SHP77 treated with DMSO at 0.1 percent for 48 hours (cell line): ENCODE results near the gene LMTK3.

ENCODE experiments used
- DNase-seq: peaks from one replicate; lab custom pipeline; 2025; lab: John Stamatoyannopoulos, UW

LMTK3 gene

DNA sequence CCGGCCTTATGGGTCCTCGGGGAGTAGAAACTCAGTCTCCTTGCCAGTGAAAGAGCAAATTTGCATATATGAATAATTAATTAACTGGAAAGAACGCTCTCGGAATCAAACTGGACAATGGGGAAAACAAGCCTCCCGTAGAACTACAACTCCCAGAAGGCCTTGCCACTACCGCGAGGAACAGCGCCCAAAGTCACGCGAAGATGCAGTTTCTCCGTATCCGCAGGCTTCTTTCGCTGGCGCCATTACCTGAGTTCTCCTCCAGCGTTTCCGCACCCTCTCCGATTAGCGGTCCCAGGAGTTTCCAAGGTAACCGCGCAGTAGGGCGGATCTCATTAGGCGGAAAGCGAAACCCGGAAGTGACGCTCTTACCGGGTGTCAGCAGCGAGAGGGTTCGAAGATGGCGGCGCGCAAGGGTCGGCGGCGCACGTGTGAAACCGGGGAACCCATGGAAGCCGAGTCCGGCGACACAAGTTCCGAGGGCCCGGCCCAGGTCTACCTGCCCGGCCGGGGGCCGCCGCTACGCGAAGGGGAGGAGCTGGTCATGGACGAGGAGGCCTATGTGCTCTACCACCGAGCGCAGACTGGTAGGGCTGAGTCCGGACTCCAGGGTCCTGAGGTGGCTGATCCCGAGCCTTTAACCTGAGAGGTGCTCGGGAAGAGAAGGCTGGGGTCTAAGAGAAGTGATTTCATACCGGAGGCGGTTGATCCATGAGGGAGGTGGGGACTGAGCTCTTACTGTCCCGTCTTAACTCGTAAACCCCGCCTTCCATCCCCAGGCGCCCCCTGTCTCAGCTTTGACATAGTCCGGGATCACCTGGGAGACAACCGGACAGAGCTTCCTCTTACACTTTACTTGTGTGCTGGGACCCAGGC lies 65.8 kb downstream of the LMTK3 start, which contains the start of gene GRWD1:
TSS of gene GRWD1 (plus strand) at position 378 of the 876 bp plus-strand sequence. CDS start at position 401, 23 bp downstream.
- DNase-seq, result peak; percentile 95

DNA sequence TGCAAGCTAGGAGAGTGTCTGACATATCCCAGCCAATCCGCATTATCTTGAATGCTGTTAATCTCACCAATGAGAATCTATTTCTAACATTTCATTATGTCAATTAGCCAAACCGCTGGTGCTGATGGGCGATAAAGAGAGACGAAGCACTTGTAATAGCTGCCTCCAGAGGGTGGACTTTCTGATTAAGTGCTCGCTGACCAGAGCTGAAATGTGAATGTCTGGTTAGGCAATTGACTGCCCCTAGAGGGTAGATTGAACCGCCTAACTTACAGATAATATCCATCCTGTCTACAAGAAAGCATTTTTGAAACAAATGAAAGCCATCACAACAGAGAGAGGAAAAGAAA lies 66.4 kb downstream of the LMTK3 start:
- DNase-seq, result no peak

DNA sequence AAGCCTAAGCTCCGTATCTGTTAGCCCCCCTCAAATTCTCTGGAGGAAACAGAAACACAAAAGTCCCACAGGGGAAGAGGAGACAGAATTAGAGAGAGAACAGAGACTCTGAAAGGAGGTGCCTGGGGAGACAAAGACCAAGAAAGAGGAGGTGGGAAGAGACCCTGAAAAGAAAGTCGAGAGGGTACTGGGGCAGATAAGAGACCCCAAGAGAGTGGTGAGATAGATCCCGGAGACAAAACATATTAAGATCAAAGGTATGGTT lies 66.8 kb downstream of the LMTK3 start:
- DNase-seq, result no peak

DNA sequence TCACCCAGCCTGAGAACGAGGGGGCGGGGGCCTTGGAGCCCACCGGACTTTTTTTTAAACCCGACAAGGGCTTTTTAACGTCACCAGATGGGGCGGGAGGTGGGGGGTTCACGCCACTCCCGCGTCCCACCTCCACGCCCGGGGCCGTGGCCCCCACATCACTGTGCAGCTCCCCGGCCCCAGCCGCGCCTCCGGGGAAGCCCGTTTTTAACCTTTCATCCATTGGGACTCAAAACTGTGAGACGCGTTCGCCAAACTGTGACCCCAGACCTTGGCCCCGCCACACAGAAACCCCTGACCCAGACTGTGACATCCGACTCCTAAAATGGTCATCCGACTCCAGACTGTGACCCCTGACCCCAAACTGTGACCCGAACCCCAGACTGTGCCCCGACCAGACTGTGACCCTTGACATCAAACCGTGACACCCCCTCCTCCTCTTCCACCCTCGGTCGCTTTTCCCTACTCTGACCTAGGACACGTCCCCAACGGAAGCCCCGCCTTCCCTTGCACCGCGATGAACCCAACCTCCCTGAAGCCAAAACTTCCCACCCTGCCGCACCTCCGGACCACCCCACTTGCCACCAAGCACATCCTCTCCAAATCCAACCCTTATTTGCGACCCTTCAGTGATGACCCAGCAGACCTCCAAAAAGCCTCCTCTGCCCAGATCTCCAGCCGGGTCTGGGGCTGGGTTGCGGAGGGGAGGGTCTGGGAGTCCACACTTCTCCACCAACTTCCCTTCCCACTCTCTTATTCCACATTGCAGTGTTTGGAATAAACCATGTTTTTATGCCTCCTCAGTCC lies 67.3 kb downstream of the LMTK3 start:
- no peak for DNase-seq

DNA sequence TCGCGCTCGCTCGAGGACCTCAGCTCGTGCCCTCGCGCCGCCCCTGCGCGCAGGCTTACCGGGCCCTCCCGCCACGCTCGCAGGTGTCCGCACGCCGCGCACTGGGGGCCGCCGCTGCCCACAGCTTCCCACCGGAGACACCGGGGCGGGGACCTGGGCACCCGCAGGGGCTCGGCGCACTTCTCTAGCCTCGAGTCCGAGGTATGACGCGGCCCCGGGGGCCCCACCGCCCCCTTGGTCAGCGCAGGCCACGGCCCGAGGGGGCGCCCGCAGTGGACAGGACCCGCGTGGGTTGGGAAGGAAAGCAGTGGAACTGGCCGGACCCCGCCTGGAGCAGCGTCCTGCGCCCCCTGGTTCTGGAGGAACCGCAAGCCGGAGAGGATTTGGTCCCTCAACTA lies 67.9 kb downstream of the LMTK3 start:
- no peak for DNase-seq

DNA sequence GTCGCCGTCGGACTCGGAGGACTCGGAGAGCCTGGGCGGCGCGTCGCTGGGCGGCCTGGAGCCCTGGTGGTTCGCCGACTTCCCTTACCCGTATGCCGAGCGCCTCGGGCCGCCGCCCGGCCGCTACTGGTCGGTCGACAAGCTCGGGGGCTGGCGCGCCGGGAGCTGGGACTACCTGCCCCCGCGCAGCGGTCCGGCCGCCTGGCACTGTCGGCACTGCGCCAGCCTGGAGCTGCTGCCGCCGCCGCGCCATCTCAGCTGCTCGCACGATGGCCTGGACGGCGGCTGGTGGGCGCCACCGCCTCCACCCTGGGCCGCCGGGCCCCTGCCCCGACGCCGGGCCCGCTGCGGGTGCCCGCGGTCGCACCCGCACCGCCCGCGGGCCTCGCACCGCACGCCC lies 68.4 kb downstream of the LMTK3 start:
- DNase-seq, result no peak

DNA sequence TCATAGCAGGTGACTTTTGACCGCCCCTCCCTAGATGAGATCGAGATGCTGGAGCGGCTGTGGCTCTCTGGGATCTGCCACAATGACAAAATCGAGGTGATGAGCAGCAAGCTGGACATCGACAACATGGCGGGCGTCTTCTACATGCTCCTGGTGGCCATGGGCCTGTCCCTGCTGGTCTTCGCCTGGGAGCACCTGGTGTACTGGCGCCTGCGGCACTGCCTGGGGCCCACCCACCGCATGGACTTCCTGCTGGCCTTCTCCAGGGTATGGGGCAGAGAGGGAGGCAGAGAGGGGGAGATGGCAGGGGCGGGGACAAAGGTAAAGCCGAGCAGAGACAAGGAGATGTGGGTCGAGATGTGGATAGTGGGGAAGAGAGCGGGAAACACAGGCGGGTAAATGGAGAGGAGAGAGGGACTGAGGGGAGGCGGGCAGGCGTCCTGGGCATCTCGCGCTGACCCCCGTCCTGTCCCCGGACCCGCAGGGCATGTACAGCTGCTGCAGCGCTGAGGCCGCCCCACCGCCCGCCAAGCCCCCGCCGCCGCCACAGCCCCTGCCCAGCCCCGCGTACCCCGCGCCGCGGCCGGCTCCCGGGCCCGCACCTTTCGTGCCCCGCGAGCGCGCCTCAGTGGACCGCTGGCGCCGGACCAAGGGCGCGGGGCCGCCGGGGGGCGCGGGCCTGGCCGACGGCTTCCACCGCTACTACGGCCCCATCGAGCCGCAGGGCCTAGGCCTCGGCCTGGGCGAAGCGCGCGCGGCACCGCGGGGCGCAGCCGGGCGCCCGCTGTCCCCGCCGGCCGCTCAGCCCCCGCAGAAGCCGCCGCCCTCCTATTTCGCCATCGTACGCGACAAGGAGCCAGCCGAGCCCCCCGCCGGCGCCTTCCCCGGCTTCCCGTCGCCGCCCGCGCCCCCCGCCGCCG lies 69.3 kb downstream of the LMTK3 start:
- DNase-seq, result no peak

DNA sequence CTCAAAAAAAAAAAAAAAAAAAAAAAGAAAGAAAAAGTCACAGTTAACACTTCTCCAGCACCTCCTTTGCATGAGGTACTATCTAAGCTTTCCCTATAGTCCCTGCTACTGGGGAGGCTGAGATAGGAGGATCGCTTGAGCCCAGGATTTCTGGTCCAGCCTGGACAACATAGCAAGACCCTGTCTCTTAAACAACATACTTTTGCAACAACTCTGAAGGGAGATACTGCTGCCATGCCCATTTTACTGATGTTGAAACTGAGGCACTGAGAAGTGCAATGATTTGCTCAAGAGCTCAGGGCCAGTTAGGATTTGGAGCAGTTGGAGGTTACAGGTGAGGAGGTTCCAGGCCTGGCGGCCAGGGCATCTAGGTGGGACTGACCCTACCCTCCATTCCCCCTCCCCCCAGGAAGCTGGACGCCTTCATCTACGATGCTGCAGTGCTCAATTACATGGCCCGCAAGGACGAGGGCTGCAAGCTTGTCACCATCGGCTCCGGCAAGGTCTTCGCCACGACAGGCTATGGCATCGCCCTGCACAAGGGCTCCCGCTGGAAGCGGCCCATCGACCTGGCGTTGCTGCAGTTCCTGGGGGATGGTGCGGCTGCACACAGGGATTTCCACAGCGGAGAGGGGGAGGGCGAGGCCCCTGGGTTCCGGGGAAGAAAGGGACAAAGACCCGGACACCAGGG lies 70.1 kb downstream of the LMTK3 start:
- no peak for DNase-seq

DNA sequence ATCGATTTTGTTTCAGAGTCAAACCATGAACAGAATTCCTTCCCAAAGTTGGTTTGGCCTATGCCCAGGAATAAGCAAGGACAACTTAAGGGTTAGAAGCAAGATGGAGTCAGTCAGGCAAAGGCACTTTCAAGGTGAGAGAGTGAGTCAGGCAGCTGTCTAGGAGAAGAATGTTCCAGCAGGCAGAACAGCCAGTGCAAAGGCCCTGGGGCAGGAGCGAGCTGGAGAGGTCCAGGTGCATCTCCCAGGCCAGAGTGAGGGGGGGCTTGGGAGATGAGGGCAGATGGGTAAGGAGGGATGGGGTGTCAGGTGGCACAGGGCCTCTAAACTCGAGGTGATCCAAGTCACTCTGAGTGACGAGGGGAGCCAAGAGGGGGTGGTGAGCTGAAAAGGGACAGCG lies 75.0 kb downstream of the LMTK3 start:
- no peak for DNase-seq
